A673 (cell line): ENCODE measurements around the gene TWIST1.

Experiments
- CTCF ChIP-seq: fragments of 300-800, 200-600 bp; sonication (generic); conservative IDR thresholded peaks from 2 replicates; pipeline ENCODE4 v1.5.1; 2017; ENCODE audit warnings: low read depth, mild to moderate bottlenecking, antibody characterized with exemption, low read length, moderate library complexity, mixed read lengths
- EZH2 ChIP-seq: fragments of 200-600 bp; sonication (generic); IDR thresholded peaks from 2 replicates; pipeline ENCODE4 v1.6.1; 2017; ENCODE audit warnings: borderline replicate concordance, low read depth, mild to moderate bottlenecking, mixed read lengths, antibody characterized with exemption, low read length; ENCODE audit not compliant: poor library complexity, severe bottlenecking

GRCh38 chr7:19143881-19144574, 26.6 kb upstream of the TWIST1 start:
- TF ChIP-seq CTCF (no peak), EZH2 (no peak)
